Body of pancreas (tissue), 4 donors: ENCODE results near the gene TNFRSF12A. TPM values are rescaled to one million over a fixed set of nuclear protein-coding genes. Genes with fewer than 3 reads are reported as not detected.

ENCODE experiments used
- ATAC-seq: fragments of 150-250 bp; one replicate; pipeline ENCODE4 v1.9.1; 2016
- DNase-seq, 4 donors: peaks; one replicate each; pipeline ENCODE4 v3.0.0-alpha.2; 2019
- H3K27ac ChIP-seq, 4 donors: fragments of 200-600 bp; sonication (generic); 1 replicate in 3 of 4; 2 replicates in 1 of 4; pipeline versions ENCODE4 v1.5.1 to v1.6.1; 2016 to 2019; ENCODE audit warnings: mild to moderate bottlenecking in 1 of 4, mixed read lengths in 1 of 4, moderate library complexity in 1 of 4
- H3K27me3 ChIP-seq, 2 donors: fragments of 200-600 bp; sonication (generic); one replicate each; pipeline ENCODE4 v1.6.0; 2016; ENCODE audit warnings: mild to moderate bottlenecking in 1 of 2
- H3K36me3 ChIP-seq, 2 donors: fragments of 200-600 bp; sonication (generic); replicated peaks in 1 of 2; 2 replicates each; pipeline ENCODE4 v1.5.1; 2016; ENCODE audit warnings: low read depth in 2 of 2; ENCODE audit not compliant: insufficient read depth in 1 of 2
- H3K4me1 ChIP-seq: fragments of 200-600 bp; sonication (generic); one replicate; pipeline ENCODE4 v1.6.0; 2016
- H3K4me3 ChIP-seq, 2 donors: fragments of 200-600 bp; sonication (generic); 1 replicate in 1 of 2; 2 replicates in 1 of 2; pipeline ENCODE4 v1.5.1; 2016 to 2019
- H3K9me3 ChIP-seq, 3 donors: fragments of 200-600 bp; sonication (generic); 1 replicate in 2 of 3; 2 replicates in 1 of 3; pipeline ENCODE4 v1.5.1; 2016
- CTCF ChIP-seq, 7 experiments: fragments of 450-650 bp in 4 of 7; fragments of 200-600 bp in 3 of 7; sonication (generic) in 3 of 7; IDR thresholded peaks; one replicate each; pipeline ENCODE4 v1.5.1; 2016 to 2019; ENCODE audit warnings: antibody characterized with exemption in 7 of 7
- POLR2A ChIP-seq, 3 donors: fragments of 450-650 bp; IDR thresholded peaks; one replicate each; pipeline ENCODE4 v1.6.1; 2016; ENCODE audit warnings: antibody characterized with exemption in 3 of 3, mild to moderate bottlenecking in 2 of 3
- WGBS, 2 donors: methylation state at CpG; one replicate each; pipeline ENCODE4 v1.1.5; 2017; 5-methylcytosine and 5-hydroxymethylcytosine counted together
- intact Hi-C: fragments of 100-400 bp; cut with DNase I; formaldehyde crosslinking; loops from one replicate; pipeline ENCODE4 v1.15.1; 2023
- total RNA-seq, 2 donors: library from RNA; depleted of rRNA; stranded (reverse); fragments of >200 nt; gene quantifications; one replicate each; pipeline ENCODE4 v1.1.0, GENCODE V29; 2016

Gene TNFRSF12A
- total RNA-seq, 2 donors from 2014 or later = 132 to 229 TPM

GRCh38 chr16:3035972-3036725, 16.0 kb downstream of the TNFRSF12A start:
- TF ChIP-seq POLR2A (IDR thresholded peaks at IDR 0.05) (peak; percentile 38 to 52 (median 51)), CTCF (IDR thresholded peaks at IDR 0.05) (no peak)
- H3K36me3 ChIP-seq = no peaks in the 10 kb centered on the region
- 0 to 1% methylated on average over 4 to 36 of the region's 40 CpGs for WGBS, 2 donors
- H3K9me3 ChIP-seq = no peaks in the 10 kb centered on the region
- peak overlapping the region; percentile 52 to 92 for H3K4me3 ChIP-seq
- peak overlapping the region; percentile 95 for H3K27ac ChIP-seq
- intact Hi-C loops = no loop called here
- H3K27me3 ChIP-seq = no peaks in the 10 kb centered on the region
- peaks cover 68% of the 10 kb centered on the region for H3K4me1 ChIP-seq
- peak; percentile 59 for ATAC-seq
- peak; percentile 68 to 85 (median 76) for DNase-seq

DNA sequence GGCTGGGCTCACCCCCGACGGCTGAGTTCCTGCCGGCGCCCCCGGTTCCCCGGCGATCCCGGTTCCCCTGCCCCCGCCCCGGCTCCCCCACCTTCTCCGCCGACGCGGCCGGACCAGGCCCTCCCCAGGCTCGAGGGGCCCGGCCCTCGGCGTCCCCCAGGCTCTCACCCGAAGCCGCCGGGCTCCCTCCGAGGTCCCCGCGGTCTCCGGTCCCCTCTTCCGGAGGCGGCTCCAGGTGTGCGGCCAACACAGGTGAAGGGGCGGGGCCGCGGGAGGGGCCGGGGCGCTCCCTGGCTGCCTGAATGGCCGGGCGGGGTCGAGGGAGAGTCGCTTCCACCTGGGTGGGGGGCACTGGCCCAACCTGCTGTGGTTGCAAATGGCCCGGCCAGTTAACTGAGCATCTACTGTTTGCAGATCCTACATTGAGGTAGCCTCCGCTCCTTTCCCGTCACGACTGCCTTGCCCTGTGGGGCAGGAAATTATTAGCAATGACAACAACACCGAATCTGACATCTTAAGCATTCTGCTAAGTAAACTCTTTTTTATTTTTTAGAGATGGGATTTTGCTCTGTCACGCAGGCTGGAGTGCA, 16.7 kb downstream of the TNFRSF12A start, which contains the start of gene BICDL2:
Gene BICDL2, minus strand, starts transcription at position 219 of the 590 bp plus-strand sequence. CDS start 1,448 bp downstream, outside the sequence.
- Histone ChIP-seq H3K27me3 (no peaks in the 10 kb centered on the region), H3K4me1 (peaks cover 61% of the 10 kb centered on the region), H3K36me3 (no peaks in the 10 kb centered on the region), H3K9me3 (no peaks in the 10 kb centered on the region), H3K27ac (peak within 1 kb of the TSS; percentile 95), H3K4me3 (peak within 1 kb of the TSS; percentile 52 to 92)
- TF ChIP-seq CTCF (IDR thresholded peaks at IDR 0.05) = no peak
- TF ChIP-seq POLR2A (IDR thresholded peaks at IDR 0.05) = peak in 2 of 3 donors; percentile 18 to 57
- peak; percentile 79 to 87 (median 82) for DNase-seq
- ATAC-seq = peak; percentile 64
- intact Hi-C loops = no loop called here
- 5 to 19% methylated on average over 5 to 42 of the region's 44 CpGs for WGBS, 2 donors

DNA sequence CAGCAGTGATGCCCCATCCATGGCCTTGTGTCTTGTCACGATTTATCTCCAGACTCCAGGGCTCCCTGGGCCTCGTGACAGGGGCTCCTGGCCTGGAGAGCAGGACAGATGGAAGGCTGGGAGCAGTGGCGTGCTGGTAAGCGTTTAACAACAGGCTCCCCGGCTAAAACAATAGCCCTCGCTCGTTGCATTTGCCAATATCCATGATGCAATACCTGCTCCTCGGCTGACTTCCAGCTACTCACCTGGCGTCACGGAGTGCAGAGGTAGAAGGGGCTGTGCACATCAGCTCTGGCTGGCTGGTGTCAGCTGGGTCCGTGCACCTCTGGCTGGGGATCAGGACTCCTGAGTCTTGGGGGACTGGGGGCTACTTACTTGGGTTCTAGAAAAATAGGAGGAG, 18.1 kb downstream of the TNFRSF12A start:
- Histone ChIP-seq H3K27me3 (no peaks in the 10 kb centered on the region), H3K36me3 (no peaks in the 10 kb centered on the region), H3K9me3 (no peaks in the 10 kb centered on the region), H3K4me1 (peaks cover 47% of the 10 kb centered on the region), H3K27ac (peak overlapping the region; percentile 57 to 84 (median 78)), H3K4me3 (no peak overlapping the region)
- 13 to 14% methylated on average over 7 to 11 of the region's 11 CpGs for WGBS, 2 donors
- intact Hi-C loops = no loop called here
- DNase-seq = peak; percentile 91 to 95 (median 94)
- TF ChIP-seq CTCF (IDR thresholded peaks at IDR 0.05) (no peak), POLR2A (IDR thresholded peaks at IDR 0.05) (peak in 1 of 3 donors; percentile 11)
- ATAC-seq = peak; percentile 79

DNA sequence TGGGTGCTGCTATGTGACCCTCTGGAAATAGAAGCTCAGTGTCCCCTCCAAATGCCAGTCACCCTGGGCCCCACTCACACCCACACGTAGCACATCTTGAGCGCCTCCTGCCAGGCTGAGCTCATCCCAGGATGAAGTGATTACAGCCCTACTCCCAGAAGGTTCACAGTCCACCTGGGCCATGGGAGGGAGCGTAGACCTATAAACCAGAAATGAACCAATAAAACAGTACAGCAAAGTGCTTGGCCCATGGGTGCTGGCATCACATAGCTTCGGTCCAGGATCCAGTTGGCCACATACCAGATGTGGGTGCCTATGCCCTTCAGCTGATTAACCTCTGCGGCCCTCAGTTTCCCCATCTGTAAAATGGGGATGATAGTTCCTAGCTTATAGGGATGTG, 18.7 kb downstream of the TNFRSF12A start:
- Histone ChIP-seq H3K36me3 (no peaks in the 10 kb centered on the region), H3K9me3 (no peaks in the 10 kb centered on the region), H3K27ac (no peak overlapping the region), H3K4me3 (no peak overlapping the region), H3K27me3 (no peaks in the 10 kb centered on the region), H3K4me1 (peaks cover 40% of the 10 kb centered on the region)
- intact Hi-C loops = no loop called here
- ATAC-seq (no peak), DNase-seq (no peak)
- WGBS, 2 donors = 89 to 94% methylated on average over 5 of the region's 5 CpGs
- TF ChIP-seq CTCF (IDR thresholded peaks at IDR 0.05) = no peak
- TF ChIP-seq POLR2A (IDR thresholded peaks at IDR 0.05) = no peak
